Activated CD8-positive, alpha-beta memory T cell treated with anti-CD3 and anti-CD28 coated beads, Interleukin-2, amount 50 U/mL, for 24 hours (primary cell): ENCODE data around the gene RAD17.
"Not testable (repeated sequence)": the region's sequence is repeated elsewhere in the genome, so short reads cannot be mapped to it uniquely, and the experiment has no call there.

Experiments
- DNase-seq: peaks from one replicate; pipeline ENCODE4 v3.0.0-alpha.2; 2020; ENCODE audit errors: extremely low read depth

RAD17 gene, protein sequence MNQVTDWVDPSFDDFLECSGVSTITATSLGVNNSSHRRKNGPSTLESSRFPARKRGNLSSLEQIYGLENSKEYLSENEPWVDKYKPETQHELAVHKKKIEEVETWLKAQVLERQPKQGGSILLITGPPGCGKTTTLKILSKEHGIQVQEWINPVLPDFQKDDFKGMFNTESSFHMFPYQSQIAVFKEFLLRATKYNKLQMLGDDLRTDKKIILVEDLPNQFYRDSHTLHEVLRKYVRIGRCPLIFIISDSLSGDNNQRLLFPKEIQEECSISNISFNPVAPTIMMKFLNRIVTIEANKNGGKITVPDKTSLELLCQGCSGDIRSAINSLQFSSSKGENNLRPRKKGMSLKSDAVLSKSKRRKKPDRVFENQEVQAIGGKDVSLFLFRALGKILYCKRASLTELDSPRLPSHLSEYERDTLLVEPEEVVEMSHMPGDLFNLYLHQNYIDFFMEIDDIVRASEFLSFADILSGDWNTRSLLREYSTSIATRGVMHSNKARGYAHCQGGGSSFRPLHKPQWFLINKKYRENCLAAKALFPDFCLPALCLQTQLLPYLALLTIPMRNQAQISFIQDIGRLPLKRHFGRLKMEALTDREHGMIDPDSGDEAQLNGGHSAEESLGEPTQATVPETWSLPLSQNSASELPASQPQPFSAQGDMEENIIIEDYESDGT

DNA sequence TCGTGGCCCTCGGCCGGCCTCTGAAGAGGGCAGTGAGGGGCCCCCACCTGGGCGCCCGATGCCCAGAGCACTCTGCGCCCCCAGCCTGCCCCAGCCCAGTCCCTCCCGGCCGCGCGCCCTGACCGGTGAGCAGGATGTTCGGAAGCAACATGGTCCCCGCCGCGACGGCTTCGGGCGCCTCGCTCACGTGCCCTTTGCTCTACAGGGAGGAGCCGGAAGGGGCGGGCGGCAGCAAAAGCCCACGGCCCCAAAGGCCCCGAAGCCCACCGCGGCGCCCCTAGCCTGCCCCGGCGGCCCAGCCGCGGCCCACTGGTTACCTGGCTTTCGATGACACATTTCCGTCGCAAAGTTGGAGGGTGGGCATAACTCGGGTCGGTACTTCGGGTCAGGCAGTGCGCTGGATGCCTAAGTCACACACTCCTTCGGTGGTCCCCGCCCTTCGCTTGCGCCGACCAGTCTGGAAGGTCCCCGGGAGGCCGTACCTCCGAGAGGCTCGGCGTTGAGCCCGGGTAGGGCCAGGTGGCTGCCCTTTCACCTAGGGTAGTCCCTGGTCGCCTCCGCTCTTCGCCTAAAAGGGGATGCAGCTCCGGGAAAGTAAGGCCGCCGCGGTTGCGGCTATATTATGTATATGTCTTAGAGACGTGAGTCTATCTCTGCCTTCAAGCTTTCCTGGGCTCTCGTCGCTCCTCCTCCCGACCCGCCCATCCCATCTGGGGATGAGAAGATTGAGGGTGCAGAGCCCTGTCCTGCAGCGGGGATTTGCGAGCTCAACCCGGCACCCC lies at the start of gene RAD17, which contains the start of the genes AK6 and TAF9:
Gene RAD17, plus strand, starts transcription at position 479 of the 782 bp plus-strand sequence. CDS start 2,391 bp downstream, outside the sequence.
Gene AK6, minus strand, starts transcription at position 181 of the 782 bp plus-strand sequence. Its CDS starts 30 bp downstream, at position 151.
Gene TAF9, minus strand, starts transcription at position 181 of the 782 bp plus-strand sequence. CDS start 3,783 bp downstream, outside the sequence.
- DNase-seq = peak; percentile 78

GRCh38 chr5:69326365-69326764 lies 43.3 kb upstream of the RAD17 start:
- DNase-seq = no peak

DNA sequence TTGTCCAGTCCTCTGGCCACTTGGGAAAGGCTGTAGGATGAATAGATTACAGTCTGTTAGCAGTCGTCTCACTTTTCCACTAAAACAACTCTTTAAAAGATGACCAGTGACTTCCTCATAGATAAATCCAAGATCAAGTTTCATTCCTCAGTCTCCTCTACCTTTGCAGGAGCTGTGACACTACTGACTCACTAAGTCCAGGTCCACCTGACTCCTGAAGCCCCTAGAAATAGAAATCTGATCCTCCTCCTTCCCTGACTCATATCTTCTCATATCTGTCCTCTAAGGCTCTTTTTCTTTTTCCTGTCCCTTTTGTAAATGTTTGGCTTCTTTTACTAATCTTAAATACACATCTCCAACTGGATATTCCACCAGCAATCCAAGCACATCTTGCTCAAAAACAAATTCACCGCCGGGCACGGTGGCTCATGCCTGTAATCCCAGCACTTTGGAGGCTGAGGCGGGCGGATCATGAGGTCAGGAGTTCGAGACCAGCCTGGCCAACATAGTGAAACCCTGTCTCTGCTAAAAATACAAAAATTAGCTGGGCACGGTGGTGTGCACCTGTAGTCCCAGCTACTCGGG lies 39.6 kb upstream of the RAD17 start:
- no peak for DNase-seq

- no peak for DNase-seq
Measured at GRCh38 chr5:69331528-69332445, 37.8 kb upstream of the RAD17 start.

- DNase-seq = not testable (repeated sequence)
Measured at GRCh38 chr5:69333668-69334315, 35.8 kb upstream of the RAD17 start.

- peak; percentile 25 for DNase-seq
Measured at GRCh38 chr5:69334793-69335268, 34.8 kb upstream of the RAD17 start.

DNA sequence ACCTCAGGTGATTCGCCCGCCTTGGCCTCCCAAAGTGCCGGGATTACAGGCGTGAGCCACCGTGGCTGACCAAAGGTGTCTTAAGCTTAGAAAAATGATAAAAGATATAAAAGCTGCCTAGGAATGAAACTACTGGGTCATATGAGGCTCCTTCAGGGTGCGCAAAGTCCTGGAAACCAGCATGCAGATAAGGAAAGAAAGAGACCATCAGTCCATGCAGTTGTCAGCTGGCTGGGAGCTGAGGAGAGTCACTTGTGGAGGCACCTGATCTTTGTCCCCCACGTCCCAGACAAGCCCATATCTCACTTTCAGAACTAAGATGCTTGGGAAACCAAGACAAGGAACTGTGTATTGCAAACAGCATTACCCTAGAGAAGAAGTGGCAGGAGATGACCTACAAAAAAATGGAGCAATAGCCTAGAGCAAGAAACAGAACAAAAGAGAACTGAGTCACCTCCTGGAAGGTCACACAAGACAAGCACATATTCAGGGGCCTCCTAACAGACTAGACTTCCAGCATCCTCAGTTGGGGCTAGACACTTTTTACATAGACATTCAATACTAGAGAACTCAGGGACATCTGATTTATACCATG lies 34.2 kb upstream of the RAD17 start:
- no peak for DNase-seq

- no peak for DNase-seq
Measured at GRCh38 chr5:69341520-69342161, 28.0 kb upstream of the RAD17 start.

DNA sequence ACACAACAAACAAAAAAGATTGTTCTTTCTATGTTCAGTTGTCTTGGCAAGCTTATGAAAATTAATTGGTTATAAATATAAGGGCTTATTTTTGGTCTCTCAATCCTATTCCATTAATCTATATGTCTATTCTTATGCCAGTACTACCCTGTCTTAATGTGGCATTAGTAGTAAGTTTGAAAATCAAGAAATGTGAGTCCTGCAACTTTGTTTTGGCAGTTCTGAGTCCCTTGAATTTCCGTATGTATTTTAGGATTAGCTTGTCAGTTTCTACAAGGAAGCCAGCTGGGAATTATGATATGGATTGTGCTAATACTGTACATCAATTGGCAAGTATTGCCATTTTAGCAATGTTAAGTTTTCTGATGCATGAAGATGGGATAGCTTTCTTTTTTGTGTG lies 26.5 kb upstream of the RAD17 start:
- DNase-seq = no peak

DNA sequence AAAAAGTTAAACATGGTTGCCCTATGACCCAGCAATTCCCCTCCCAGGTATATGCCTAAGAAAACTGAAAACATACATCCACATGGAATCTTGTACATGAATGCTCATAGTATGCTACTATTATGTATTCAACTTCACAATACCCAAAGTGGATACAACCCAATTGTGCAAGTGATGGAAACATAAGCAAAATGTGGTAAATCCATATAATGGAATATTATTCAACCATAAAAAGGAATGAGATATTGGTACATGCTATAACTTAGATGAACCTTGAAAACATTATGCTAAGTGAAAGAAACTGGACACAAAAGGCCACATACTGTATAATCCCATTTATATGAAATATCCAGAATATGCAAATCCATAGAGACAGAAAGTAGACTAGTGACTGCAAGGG lies 19.0 kb upstream of the RAD17 start:
- no peak for DNase-seq

DNA sequence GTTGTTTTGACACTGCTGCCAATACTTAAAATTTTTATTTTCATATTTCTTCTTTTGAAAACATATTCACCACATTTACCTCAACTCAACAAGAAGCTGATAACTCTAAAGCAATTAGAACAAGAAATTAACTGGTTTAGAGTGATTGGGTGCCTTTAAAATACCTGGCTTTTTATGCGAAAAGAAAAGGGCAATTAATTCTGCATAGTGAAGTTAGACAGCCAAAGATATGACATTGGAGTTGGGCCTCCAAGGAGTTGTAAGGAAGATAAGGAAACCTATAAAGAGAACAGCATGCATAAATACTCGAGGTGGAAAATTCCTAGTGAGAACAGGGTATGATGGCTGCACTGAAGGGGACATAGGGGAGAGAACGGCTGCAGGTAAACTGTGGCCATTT lies 9.9 kb upstream of the RAD17 start:
- no peak for DNase-seq

- no peak for DNase-seq
Measured at GRCh38 chr5:69360442-69360841, 9.2 kb upstream of the RAD17 start.

- no peak for DNase-seq
Measured at GRCh38 chr5:69364414-69364813, 5.2 kb upstream of the RAD17 start.

GRCh38 chr5:69364850-69365249 lies 4.8 kb upstream of the RAD17 start:
- DNase-seq = no peak

- DNase-seq = no peak
Measured at GRCh38 chr5:69367697-69368279, 1.8 kb upstream of the RAD17 start.

GRCh38 chr5:69368458-69369339 lies 919 bp upstream of the RAD17 start:
- no peak for DNase-seq

DNA sequence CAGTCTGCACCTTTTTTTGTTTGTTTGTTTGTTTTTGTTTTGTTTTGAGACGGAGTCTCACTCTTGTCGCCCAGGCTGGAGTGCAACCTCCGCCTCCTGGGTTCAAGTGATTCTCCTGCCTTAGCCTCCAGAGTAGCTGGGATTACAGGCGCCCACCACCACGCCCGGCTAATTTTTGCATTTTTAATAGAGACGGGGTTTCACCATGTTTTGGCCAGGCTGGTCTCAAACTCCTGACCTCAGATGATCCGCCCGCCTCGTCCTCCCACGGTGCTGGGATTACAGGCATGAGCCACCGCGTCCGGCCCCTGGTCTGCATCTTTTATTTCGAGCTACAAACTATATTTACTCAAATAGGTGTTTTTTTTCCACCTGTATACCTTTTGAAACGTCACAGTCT lies 717 bp downstream of the RAD17 start:
- not testable (repeated sequence) for DNase-seq

DNA sequence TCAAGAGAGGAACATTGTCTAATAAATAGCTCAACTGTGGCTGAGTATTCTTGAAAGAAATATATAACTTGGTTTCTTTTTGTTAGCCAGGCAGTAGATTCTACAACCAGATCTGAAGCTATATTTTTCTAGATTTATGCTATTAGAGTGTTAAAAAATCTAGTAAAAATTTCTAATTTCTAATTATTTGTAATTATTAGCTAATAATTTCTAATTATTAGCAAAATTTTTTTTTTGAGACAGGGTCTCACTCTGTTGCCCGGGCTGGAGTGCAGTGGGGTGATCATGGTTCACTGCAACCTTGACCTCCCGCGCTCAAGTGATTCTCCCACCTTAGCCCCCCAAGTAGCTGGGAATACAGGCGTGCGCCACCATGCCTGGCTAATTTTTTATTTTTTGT lies 2.8 kb downstream of the RAD17 start:
- no peak for DNase-seq
